ENCODE measurements around the gene PLPP2. TPM values are rescaled to one million over a fixed set of nuclear protein-coding genes. Genes with fewer than 3 reads are reported as not detected.

PLPP2 gene
- total RNA-seq, 4 donors from 2014 or later: 2.5 to 22.2 (median 9.3) TPM

GRCh38 chr19:293436-294110, 2.4 kb upstream of the PLPP2 start:
- no peak overlapping the region for H3K27ac ChIP-seq
- TF ChIP-seq CTCF (IDR thresholded peaks at IDR 0.05): no peak
- no peak for TF ChIP-seq POLR2A (IDR thresholded peaks at IDR 0.05)
- no peak for TF ChIP-seq EP300 (IDR thresholded peaks at IDR 0.05)
- peaks cover 0 to 35% (median 17%) of the 10 kb centered on the region in 4 donors for H3K4me1 ChIP-seq
- peaks cover 0 to 53% of the 10 kb centered on the region in 2 donors for H3K27me3 ChIP-seq
- H3K4me3 ChIP-seq: no peak overlapping the region
- WGBS, 2 donors: 70 to 78% methylated on average over 11 to 14 of the region's 14 CpGs
- no peaks in the 10 kb centered on the region for H3K9me3 ChIP-seq
- no peak for DNase-seq (ENCODE audit: low spot score in 2 of 2)
- H3K36me3 ChIP-seq: no peaks in the 10 kb centered on the region

- Histone ChIP-seq H3K4me1 (peaks cover 0 to 35% (median 17%) of the 10 kb centered on the region in 4 donors), H3K36me3 (no peaks in the 10 kb centered on the region), H3K4me3 (no peak overlapping the region), H3K27me3 (peaks cover 0 to 53% of the 10 kb centered on the region in 2 donors), H3K9me3 (no peaks in the 10 kb centered on the region), H3K27ac (no peak overlapping the region)
- TF ChIP-seq CTCF (IDR thresholded peaks at IDR 0.05) (no peak), EP300 (IDR thresholded peaks at IDR 0.05) (no peak), POLR2A (IDR thresholded peaks at IDR 0.05) (no peak)
- 85 to 91% methylated on average over 4 of the region's 4 CpGs for WGBS, 2 donors
- DNase-seq (ENCODE audit: low spot score in 2 of 2): no peak
These were observed 1.7 kb upstream of the PLPP2 start for GRCh38 chr19:292951-293350.

GRCh38 chr19:292281-292884, 1.2 kb upstream of the PLPP2 start:
- Histone ChIP-seq H3K27me3 (peaks cover 0 to 53% of the 10 kb centered on the region in 2 donors), H3K27ac (no peak overlapping the region), H3K4me1 (peaks cover 0 to 35% (median 17%) of the 10 kb centered on the region in 4 donors), H3K4me3 (no peak overlapping the region), H3K9me3 (no peaks in the 10 kb centered on the region), H3K36me3 (no peaks in the 10 kb centered on the region)
- no peak for DNase-seq (ENCODE audit: low spot score in 2 of 2)
- WGBS, 2 donors: 65 to 76% methylated on average over 9 to 15 of the region's 15 CpGs
- no peak for TF ChIP-seq EP300 (IDR thresholded peaks at IDR 0.05)
- no peak for TF ChIP-seq POLR2A (IDR thresholded peaks at IDR 0.05)
- TF ChIP-seq CTCF (IDR thresholded peaks at IDR 0.05): no peak

GRCh38 chr19:291561-292280, 518 bp upstream of the PLPP2 start:
- Histone ChIP-seq H3K9me3 (no peaks in the 10 kb centered on the region), H3K36me3 (no peaks in the 10 kb centered on the region), H3K27ac (no peak overlapping the region), H3K27me3 (peaks cover 0 to 53% of the 10 kb centered on the region in 2 donors), H3K4me3 (peak overlapping the region in 1 of 4 donors; percentile 34), H3K4me1 (peaks cover 0 to 35% (median 17%) of the 10 kb centered on the region in 4 donors)
- DNase-seq (ENCODE audit: low spot score in 2 of 2): no peak
- 47 to 79% methylated on average over 23 to 40 of the region's 71 CpGs for WGBS, 2 donors
- TF ChIP-seq POLR2A (IDR thresholded peaks at IDR 0.05) (no peak), CTCF (IDR thresholded peaks at IDR 0.05) (no peak), EP300 (IDR thresholded peaks at IDR 0.05) (no peak)
